Measurements from ENCODE around the gene KCNJ10. TPM values are rescaled to one million over a fixed set of nuclear protein-coding genes. Genes with fewer than 3 reads are reported as not detected.
A peak's percentile ranks its signal among the peaks of the same experiment; 100 is the strongest.

Gene KCNJ10
- total RNA-seq, 1 experiment from 2014 or later = 0.68 TPM

DNA sequence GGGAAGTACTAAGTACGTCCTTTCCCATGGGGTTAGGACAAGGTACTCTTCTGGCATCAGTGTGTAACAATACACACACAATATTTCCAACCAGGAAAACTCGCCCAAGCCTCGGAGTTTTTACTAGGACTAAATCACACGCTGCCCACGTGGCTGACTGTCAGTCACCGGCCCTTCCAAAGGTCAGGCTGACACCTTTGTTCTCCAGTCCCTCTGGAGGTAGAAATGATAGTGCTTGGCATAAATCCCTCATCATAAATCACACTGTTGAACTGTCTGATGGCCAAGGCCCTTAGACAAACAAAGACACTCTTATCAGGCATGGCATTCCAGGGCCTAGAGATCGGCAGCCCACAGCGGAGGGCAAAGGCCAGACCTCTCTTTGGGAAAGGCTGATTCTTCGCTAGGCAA lies 99.0 kb downstream of the KCNJ10 start:
- peak; percentile 92 to 95 for DNase-seq
- Mint-ChIP-seq H3K4me1 (ENCODE audit: low read depth, unreplicated experiment) (peaks cover 20% of the 10 kb centered on the region), H3K4me3 (ENCODE audit: unreplicated experiment) (peak overlapping the region; percentile 12), H3K27ac (ENCODE audit: unreplicated experiment) (peak overlapping the region; percentile 83), H3K9me3 (ENCODE audit: unreplicated experiment) (peaks cover 14% of the 10 kb centered on the region), H3K36me3 (ENCODE audit: insufficient read depth, unreplicated experiment) (no peaks in the 10 kb centered on the region), H3K27me3 (ENCODE audit: insufficient read depth, unreplicated experiment) (no peaks in the 10 kb centered on the region)
- Histone ChIP-seq H3K27me3 (replicated peaks; ENCODE audit: control insufficient read depth, insufficient read depth, low read length) (no peaks in the 10 kb centered on the region), H3K4me1 (peaks cover 44% of the 10 kb centered on the region), H3K36me3 (ENCODE audit: control insufficient read depth, insufficient read depth, low read length) (no peaks in the 10 kb centered on the region), H3K4me3 (ENCODE audit: low read depth, low read length) (no peak overlapping the region), H3K9me3 (no peaks in the 10 kb centered on the region; the same call in none of the 2 replicates)
- BruUV-seq (replicated peaks) = no TSS peak
- intact Hi-C loops (cut with micrococcal nuclease; ENCODE audit: unreplicated experiment) = loop anchor here (1.0 kb wide), 5 partner anchors 12 to 35 kb away; partner anchors contain the start of gene IGSF9
- ChIA-PET POLR2A (no interaction called here), CTCF (interaction anchor here (1.1 to 2.3 kb wide), 5 partner anchors 21 to 37 kb away, joined by 3 to 10 read pairs (median 6); partner anchors contain the start of gene IGSF9)
- TF ChIP-seq, protein P1, sequence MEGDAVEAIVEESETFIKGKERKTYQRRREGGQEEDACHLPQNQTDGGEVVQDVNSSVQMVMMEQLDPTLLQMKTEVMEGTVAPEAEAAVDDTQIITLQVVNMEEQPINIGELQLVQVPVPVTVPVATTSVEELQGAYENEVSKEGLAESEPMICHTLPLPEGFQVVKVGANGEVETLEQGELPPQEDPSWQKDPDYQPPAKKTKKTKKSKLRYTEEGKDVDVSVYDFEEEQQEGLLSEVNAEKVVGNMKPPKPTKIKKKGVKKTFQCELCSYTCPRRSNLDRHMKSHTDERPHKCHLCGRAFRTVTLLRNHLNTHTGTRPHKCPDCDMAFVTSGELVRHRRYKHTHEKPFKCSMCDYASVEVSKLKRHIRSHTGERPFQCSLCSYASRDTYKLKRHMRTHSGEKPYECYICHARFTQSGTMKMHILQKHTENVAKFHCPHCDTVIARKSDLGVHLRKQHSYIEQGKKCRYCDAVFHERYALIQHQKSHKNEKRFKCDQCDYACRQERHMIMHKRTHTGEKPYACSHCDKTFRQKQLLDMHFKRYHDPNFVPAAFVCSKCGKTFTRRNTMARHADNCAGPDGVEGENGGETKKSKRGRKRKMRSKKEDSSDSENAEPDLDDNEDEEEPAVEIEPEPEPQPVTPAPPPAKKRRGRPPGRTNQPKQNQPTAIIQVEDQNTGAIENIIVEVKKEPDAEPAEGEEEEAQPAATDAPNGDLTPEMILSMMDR (IDR thresholded peaks at IDR 0.05; ENCODE audit: insufficient read depth in 1 of 2, low read depth in 1 of 2, low read length in 1 of 2, severe bottlenecking in 1 of 2, unreplicated experiment in 1 of 2) = peak; percentile 9 to 29

- Histone ChIP-seq H3K4me3 (ENCODE audit: low read depth, low read length) (no peak overlapping the region), H3K4me1 (peaks cover 44% of the 10 kb centered on the region), H3K9me3 (no peaks in the 10 kb centered on the region; the same call in none of the 2 replicates), H3K36me3 (ENCODE audit: control insufficient read depth, insufficient read depth, low read length) (no peaks in the 10 kb centered on the region), H3K27me3 (replicated peaks; ENCODE audit: control insufficient read depth, insufficient read depth, low read length) (no peaks in the 10 kb centered on the region)
- CTCF ChIA-PET = no interaction called here
- BruUV-seq (replicated peaks) = no TSS peak
- Mint-ChIP-seq H3K27ac (ENCODE audit: unreplicated experiment) (no peak overlapping the region), H3K4me1 (ENCODE audit: low read depth, unreplicated experiment) (peaks cover 20% of the 10 kb centered on the region), H3K4me3 (ENCODE audit: unreplicated experiment) (no peak overlapping the region), H3K36me3 (ENCODE audit: insufficient read depth, unreplicated experiment) (no peaks in the 10 kb centered on the region), H3K9me3 (ENCODE audit: unreplicated experiment) (peaks cover 18% of the 10 kb centered on the region), H3K27me3 (ENCODE audit: insufficient read depth, unreplicated experiment) (no peaks in the 10 kb centered on the region)
- no peak for DNase-seq
- POLR2A ChIA-PET = no interaction called here
- TF ChIP-seq, protein P1 (IDR thresholded peaks at IDR 0.05; ENCODE audit: insufficient read depth in 1 of 2, low read depth in 1 of 2, low read length in 1 of 2, severe bottlenecking in 1 of 2, unreplicated experiment in 1 of 2) = no peak
- intact Hi-C loops (cut with micrococcal nuclease; ENCODE audit: unreplicated experiment) = no loop called here
These were observed 101.1 kb downstream of the KCNJ10 start for GRCh38 chr1:159968901-159969300.

DNA sequence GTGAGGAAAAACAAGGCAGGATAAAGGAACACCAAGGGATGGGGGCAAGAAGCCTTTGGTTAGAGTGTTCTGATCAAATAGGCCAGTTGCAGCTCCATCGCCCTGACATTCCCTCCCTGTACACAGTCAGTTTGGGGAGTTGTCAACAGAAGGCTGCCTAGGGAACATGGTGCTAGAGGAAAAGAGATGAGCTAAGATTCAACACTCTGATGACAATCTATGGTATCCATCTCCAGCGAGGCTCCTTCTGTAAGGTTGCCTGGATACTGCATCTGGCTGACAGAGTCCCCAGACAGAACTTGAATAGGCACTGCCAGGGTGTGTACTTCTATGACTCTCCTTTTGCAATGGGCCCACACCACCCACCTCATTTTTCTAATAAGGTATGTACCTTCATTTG lies 104.7 kb downstream of the KCNJ10 start:
- TF ChIP-seq, protein P1 (IDR thresholded peaks at IDR 0.05; ENCODE audit: insufficient read depth in 1 of 2, low read depth in 1 of 2, low read length in 1 of 2, severe bottlenecking in 1 of 2, unreplicated experiment in 1 of 2) = no peak
- Mint-ChIP-seq H3K27me3 (ENCODE audit: insufficient read depth, unreplicated experiment) (no peaks in the 10 kb centered on the region), H3K4me3 (ENCODE audit: unreplicated experiment) (no peak overlapping the region), H3K4me1 (ENCODE audit: low read depth, unreplicated experiment) (peaks cover 9% of the 10 kb centered on the region), H3K9me3 (ENCODE audit: unreplicated experiment) (peaks cover 28% of the 10 kb centered on the region), H3K27ac (ENCODE audit: unreplicated experiment) (no peak overlapping the region), H3K36me3 (ENCODE audit: insufficient read depth, unreplicated experiment) (peaks cover 6% of the 10 kb centered on the region)
- no peaks in the 10 kb centered on the region for H3K27me3 ChIP-seq (replicated peaks; ENCODE audit: control insufficient read depth, insufficient read depth, low read length)
- intact Hi-C loops (cut with micrococcal nuclease; ENCODE audit: unreplicated experiment) = no loop called here
- H3K4me1 ChIP-seq = peaks cover 38% of the 10 kb centered on the region
- no peak for DNase-seq
- POLR2A ChIA-PET = no interaction called here
- no peak overlapping the region for H3K4me3 ChIP-seq (ENCODE audit: low read depth, low read length)
- CTCF ChIA-PET = interaction anchor here (1.0 kb wide), 2 partner anchors 16 to 43 kb away, joined by 3 read pairs; no protein-coding TSS in a partner anchor
- no TSS peak for BruUV-seq (replicated peaks)
- H3K36me3 ChIP-seq (ENCODE audit: control insufficient read depth, insufficient read depth, low read length) = no peaks in the 10 kb centered on the region
- H3K9me3 ChIP-seq = no peaks in the 10 kb centered on the region; the same call in none of the 2 replicates
